ENCODE measurements around the gene XK.

XK gene

DNA sequence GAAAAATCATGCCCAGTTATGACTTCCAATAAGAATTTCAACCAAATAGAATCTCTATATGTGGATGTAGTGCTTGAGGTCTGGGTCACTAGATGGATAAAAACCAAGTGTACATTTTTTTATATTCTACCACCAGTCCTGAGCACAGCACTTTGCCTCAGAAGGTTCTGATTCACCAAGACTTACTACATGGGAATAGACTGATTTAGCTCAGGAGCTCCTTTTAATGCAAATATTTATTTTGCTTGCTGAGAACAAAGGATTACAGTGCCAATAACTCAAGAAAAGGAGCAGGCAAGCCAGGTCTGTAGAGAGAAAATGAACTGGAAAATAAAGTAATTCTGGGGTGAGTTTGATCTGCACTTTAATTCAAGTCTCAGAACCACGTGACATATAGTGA lies 6.4 kb upstream of the XK start:
- no peak for DNase-seq (ENCODE audit: low read depth)
- TF ChIP-seq, protein P1, sequence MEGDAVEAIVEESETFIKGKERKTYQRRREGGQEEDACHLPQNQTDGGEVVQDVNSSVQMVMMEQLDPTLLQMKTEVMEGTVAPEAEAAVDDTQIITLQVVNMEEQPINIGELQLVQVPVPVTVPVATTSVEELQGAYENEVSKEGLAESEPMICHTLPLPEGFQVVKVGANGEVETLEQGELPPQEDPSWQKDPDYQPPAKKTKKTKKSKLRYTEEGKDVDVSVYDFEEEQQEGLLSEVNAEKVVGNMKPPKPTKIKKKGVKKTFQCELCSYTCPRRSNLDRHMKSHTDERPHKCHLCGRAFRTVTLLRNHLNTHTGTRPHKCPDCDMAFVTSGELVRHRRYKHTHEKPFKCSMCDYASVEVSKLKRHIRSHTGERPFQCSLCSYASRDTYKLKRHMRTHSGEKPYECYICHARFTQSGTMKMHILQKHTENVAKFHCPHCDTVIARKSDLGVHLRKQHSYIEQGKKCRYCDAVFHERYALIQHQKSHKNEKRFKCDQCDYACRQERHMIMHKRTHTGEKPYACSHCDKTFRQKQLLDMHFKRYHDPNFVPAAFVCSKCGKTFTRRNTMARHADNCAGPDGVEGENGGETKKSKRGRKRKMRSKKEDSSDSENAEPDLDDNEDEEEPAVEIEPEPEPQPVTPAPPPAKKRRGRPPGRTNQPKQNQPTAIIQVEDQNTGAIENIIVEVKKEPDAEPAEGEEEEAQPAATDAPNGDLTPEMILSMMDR (IDR thresholded peaks at IDR 0.05; ENCODE audit: insufficient read depth, low read depth, low read length, missing control alignments), result no peak
- no peak overlapping the region for H3K4me3 ChIP-seq (ENCODE audit: low read depth, low read length)

DNA sequence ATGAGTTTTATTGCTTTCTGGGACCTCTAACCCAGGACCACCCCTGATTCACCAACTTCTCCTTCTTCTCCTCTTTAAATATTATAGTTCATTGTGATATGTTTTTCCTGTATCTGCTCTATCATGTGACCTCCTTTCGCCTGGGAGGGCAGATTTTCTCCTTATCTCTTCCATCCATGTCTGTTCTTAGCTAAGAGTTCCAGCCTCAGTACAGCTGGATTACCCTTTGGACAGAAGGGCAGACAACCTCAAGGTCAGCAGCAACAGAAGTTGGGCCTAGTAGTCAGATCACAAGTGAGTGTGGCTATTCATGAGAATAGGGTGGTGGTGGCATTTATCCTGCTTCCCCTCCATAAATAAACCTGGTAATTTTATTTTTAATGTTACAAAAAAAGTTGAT lies 5.7 kb upstream of the XK start:
- TF ChIP-seq, protein P1 (IDR thresholded peaks at IDR 0.05; ENCODE audit: insufficient read depth, low read depth, low read length, missing control alignments), result no peak
- no peak for DNase-seq (ENCODE audit: low read depth)
- H3K4me3 ChIP-seq (ENCODE audit: low read depth, low read length), result no peak overlapping the region

DNA sequence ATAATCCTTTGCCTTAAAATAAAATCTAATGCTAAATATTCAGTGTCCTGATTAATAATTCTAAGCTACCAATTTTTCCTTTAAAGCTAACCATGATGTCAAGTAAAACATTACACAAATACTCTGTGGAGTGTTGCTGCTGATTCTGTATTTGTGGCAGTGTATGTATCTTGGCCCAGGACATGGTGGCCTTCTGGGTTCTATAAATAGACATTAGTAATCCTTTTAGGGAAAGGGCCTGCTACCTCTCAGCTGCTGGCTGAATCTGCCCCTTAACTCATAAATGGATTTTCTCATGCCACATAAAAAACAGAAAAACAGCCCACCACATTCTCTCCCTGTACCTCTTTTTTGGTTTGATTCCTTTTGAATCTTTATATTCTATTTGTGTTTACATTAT lies 1.2 kb upstream of the XK start:
- TF ChIP-seq, protein P1 (IDR thresholded peaks at IDR 0.05; ENCODE audit: insufficient read depth, low read depth, low read length, missing control alignments), result no peak
- DNase-seq (ENCODE audit: low read depth), result no peak
- H3K4me3 ChIP-seq (ENCODE audit: low read depth, low read length), result no peak overlapping the region

DNA sequence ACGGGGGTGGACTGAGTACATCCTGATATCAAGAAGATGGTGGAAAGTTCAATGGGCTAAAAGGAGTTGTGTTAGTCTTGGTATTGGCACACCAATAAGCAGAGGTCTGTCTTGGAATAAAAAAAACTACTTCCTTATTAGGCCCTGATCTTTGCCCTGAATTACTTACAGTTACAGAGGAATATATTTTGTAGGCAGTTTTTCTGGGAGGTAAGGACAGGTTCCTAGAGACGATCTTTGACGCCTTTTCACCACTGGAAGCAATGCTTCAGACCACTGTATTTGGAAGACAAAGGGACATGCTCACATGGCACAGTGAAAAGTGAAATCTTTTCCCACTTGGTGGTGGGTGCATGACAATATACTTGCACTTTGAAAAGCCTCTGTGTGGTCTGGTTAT lies 618 bp upstream of the XK start:
- no peak for DNase-seq (ENCODE audit: low read depth)
- H3K4me3 ChIP-seq (ENCODE audit: low read depth, low read length), result no peak overlapping the region
- TF ChIP-seq, protein P1 (IDR thresholded peaks at IDR 0.05; ENCODE audit: insufficient read depth, low read depth, low read length, missing control alignments), result no peak

- DNase-seq (ENCODE audit: low read depth), result no peak
- H3K4me3 ChIP-seq (ENCODE audit: low read depth, low read length), result no peak overlapping the region
- TF ChIP-seq, protein P1 (IDR thresholded peaks at IDR 0.05; ENCODE audit: insufficient read depth, low read depth, low read length, missing control alignments), result no peak
Observed at GRCh38 chrX:37686369-37686995, 891 bp downstream of the XK start.

DNA sequence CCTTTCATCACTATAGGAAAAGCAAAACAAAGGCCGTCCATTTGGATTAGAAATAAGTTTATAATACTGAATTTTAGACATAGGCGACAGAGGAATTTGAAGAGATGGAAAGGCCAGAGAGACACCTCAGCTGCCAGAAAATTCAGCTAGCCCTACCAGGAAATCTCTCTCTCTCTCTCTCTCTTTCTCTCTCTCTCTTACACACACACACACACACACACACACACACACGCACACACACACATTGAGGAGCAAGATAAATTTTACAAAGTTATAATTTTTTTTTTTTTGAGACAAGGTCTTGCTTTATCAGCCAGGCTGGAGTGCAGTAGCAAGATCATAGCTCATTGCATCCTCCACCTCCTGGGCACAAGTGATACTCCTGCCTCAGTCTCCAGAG lies 1.4 kb downstream of the XK start:
- DNase-seq (ENCODE audit: low read depth), result no peak

More for the DNA sequence above, 1.4 kb downstream of the XK start:
- TF ChIP-seq, protein P1 (IDR thresholded peaks at IDR 0.05; ENCODE audit: insufficient read depth, low read depth, low read length, missing control alignments), result no peak
- H3K4me3 ChIP-seq (ENCODE audit: low read depth, low read length), result no peak overlapping the region
